Lower leg skin (tissue), 3 donors: ENCODE measurements around the gene RTL1.

ENCODE experiments used
- POLR2A ChIP-seq, 2 donors: fragments of 450-650 bp; IDR thresholded peaks; one replicate each; pipeline ENCODE4 v1.6.1; 2016 to 2017; ENCODE audit warnings: antibody characterized with exemption in 2 of 2, mild to moderate bottlenecking in 1 of 2, moderate library complexity in 1 of 2
- TF ChIP-seq, protein P1 (sequence below), 3 donors: fragments of 450-650 bp; IDR thresholded peaks; one replicate each; pipeline ENCODE4 v1.5.1; 2016; ENCODE audit warnings: antibody characterized with exemption in 3 of 3, mild to moderate bottlenecking in 3 of 3, moderate library complexity in 2 of 3

DNA sequence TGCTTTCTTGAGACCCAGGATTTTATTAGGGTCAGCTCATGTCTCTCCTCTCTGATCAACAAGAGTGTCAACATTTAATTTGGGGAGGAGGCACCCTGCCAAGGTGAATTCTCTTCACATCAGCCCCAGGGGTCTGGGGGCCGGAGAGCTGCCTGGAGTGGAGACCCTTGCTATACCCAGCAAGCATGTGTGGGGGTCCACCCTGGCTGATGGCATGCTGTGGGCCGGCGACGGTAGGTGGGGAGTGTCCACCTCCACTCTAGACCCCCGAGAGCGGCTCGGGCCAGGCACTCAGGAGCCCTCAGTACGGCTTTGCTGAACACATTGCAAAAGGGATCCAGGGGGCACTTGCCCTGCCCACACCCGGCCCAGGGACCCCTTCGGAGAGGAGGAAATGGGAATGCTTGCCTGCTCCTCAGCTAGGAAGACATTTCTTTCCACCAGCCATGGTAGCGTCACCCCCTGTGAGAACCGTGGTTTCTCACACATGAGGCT is 67.2 kb downstream of the RTL1 start:
- TF ChIP-seq, protein P1, sequence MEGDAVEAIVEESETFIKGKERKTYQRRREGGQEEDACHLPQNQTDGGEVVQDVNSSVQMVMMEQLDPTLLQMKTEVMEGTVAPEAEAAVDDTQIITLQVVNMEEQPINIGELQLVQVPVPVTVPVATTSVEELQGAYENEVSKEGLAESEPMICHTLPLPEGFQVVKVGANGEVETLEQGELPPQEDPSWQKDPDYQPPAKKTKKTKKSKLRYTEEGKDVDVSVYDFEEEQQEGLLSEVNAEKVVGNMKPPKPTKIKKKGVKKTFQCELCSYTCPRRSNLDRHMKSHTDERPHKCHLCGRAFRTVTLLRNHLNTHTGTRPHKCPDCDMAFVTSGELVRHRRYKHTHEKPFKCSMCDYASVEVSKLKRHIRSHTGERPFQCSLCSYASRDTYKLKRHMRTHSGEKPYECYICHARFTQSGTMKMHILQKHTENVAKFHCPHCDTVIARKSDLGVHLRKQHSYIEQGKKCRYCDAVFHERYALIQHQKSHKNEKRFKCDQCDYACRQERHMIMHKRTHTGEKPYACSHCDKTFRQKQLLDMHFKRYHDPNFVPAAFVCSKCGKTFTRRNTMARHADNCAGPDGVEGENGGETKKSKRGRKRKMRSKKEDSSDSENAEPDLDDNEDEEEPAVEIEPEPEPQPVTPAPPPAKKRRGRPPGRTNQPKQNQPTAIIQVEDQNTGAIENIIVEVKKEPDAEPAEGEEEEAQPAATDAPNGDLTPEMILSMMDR (IDR thresholded peaks at IDR 0.05) = no peak
- no peak for TF ChIP-seq POLR2A (IDR thresholded peaks at IDR 0.05)
